Stimulated activated memory B cell treated with anti-CD40 and anti-IgM and Interleukin-4, amounts not matched to agents 10 μg/mL and 1 μg/mL and 100 μg/mL, for 72 hours (primary cell): ENCODE results near the gene DAPL1.
"Not testable (repeated sequence)": the region's sequence is repeated elsewhere in the genome, so short reads cannot be mapped to it uniquely, and the experiment has no call there.

Experiments
- ATAC-seq: fragments of 150-1000 bp; cut with Tn5 transposase; 2 replicates; pipeline ENCODE4 v1.10.0; 2021
- H3K27ac Mint-ChIP-seq: one replicate; pipeline ENCODE4 v1.8.0; 2022; ENCODE audit warnings: mild to moderate bottlenecking, mixed read lengths
- H3K27me3 Mint-ChIP-seq: one replicate; pipeline ENCODE4 v1.8.0; 2022; ENCODE audit warnings: mixed read lengths
- H3K36me3 Mint-ChIP-seq: one replicate; pipeline ENCODE4 v1.8.0; 2022; ENCODE audit warnings: mixed read lengths
- H3K4me1 Mint-ChIP-seq: one replicate; pipeline ENCODE4 v1.8.0; 2022; ENCODE audit warnings: mixed read lengths
- H3K4me3 Mint-ChIP-seq: one replicate; pipeline ENCODE4 v1.8.0; 2022; ENCODE audit warnings: mild to moderate bottlenecking, moderate library complexity, mixed read lengths
- H3K9me3 Mint-ChIP-seq: one replicate; pipeline ENCODE4 v1.8.0; 2022; ENCODE audit warnings: mixed read lengths

The DAPL1 gene

DNA sequence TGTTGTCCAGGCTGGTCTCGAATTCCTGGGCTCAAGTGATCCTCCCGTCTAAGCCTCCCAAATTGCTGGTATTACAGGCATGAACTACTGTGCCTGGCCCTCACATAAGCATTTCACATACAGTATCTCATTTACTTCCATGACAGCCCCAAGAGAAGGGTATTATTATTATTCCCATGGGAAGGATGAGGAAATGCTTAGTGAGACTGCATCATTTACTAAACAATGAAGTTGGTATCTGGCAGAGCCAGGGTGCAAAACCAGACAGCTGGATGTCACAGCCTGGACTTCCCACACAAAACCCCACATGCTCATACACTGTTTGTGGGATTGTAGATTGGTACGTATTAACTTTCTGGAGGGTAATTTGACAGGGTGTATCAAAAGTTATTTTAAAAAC is 29.9 kb downstream of the DAPL1 start:
- ATAC-seq = no peak
- Mint-ChIP-seq H3K9me3 (no peaks in the 10 kb centered on the region), H3K36me3 (no peaks in the 10 kb centered on the region), H3K4me1 (no peaks in the 10 kb centered on the region), H3K27ac (no peak overlapping the region), H3K4me3 (no peak overlapping the region), H3K27me3 (peaks cover 11% of the 10 kb centered on the region)

DNA sequence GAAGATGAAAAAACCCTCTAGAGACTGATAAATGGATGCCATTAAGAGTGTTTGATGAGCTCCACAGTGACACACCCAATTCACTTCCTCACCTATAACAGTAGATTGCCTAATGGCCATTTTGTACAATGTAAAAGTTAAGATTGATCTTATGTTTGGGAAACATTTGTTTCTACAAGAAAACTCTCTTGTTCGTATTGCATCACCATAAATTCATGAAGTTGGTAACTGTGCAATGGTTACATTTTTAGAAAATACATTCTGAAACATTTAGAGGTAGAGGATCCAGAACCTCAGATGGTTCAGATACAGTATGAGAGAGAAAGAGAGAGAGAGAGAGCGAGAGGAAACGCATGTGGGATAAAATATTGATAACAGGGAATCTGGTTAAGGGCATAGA is 31.8 kb downstream of the DAPL1 start:
- Mint-ChIP-seq H3K9me3 (no peaks in the 10 kb centered on the region), H3K36me3 (no peaks in the 10 kb centered on the region), H3K27ac (no peak overlapping the region), H3K4me1 (no peaks in the 10 kb centered on the region), H3K4me3 (no peak overlapping the region), H3K27me3 (peaks cover 5% of the 10 kb centered on the region)
- no peak for ATAC-seq

DNA sequence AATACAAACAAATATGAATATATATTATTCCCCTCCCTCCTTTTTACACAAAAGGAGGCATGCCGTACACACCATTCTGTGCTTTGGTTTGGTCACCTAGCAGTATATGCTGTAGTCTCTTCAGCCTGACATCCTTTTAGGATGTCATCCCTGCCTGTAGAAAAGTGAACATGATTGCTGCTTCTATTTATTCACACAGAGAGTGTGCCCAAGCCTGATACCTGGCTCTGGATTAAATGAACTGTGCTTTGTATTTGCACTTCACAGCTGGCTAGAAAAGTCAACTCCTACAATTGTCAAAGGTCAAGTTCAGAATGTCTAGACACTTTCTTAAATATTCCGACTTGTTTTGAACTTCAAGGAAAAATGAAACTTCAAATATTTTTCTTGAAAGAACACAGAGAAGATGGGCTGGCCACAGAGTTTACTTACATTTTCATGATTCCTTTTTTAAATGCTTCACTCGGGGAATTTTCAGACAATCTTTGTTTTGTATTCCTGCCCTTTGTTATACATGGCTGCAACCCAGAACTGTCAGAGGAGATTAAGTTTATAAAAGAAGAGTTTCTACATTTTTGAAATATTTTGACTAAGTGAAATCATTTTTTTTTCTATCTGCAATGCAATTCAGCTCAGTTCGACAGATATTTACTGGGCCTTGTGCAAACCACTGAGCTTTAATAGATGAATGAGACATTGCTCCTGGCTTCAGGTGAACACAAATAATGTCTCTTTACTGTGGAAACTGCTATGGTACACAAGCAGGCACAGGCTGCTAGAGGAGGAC is 33.5 kb downstream of the DAPL1 start:
- H3K4me1 Mint-ChIP-seq = no peaks in the 10 kb centered on the region
- no peaks in the 10 kb centered on the region for H3K9me3 Mint-ChIP-seq

DNA sequence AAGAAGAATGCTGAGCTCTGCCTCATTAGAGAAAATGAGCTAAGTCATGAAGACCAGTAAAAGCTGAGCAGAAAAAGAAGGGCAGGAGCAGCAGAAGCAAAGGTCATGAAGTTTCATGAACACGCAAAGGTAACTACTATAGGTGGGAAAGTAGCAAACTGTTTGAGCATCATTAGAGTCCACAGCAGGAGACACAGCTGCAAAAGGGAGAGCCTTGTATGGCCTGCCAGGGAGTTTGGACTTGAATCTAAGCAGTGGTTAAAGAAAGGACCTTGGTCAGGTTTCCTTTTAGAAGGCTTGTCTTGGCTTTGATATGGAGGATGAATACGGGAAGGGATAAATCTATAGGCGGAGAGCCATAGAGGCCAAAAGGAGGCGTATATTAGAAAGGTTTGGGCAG is 34.0 kb downstream of the DAPL1 start:
- H3K4me1 Mint-ChIP-seq = no peaks in the 10 kb centered on the region
- no peaks in the 10 kb centered on the region for H3K36me3 Mint-ChIP-seq
- no peak overlapping the region for H3K27ac Mint-ChIP-seq
- no peaks in the 10 kb centered on the region for H3K27me3 Mint-ChIP-seq
- H3K4me3 Mint-ChIP-seq = no peak overlapping the region
- no peak for ATAC-seq
- H3K9me3 Mint-ChIP-seq = no peaks in the 10 kb centered on the region

More for the DNA sequence above, 33.5 kb downstream of the DAPL1 start:
- no peaks in the 10 kb centered on the region for H3K27me3 Mint-ChIP-seq
- no peaks in the 10 kb centered on the region for H3K36me3 Mint-ChIP-seq
- H3K27ac Mint-ChIP-seq = no peak overlapping the region
- no peak for ATAC-seq
- no peak overlapping the region for H3K4me3 Mint-ChIP-seq

DNA sequence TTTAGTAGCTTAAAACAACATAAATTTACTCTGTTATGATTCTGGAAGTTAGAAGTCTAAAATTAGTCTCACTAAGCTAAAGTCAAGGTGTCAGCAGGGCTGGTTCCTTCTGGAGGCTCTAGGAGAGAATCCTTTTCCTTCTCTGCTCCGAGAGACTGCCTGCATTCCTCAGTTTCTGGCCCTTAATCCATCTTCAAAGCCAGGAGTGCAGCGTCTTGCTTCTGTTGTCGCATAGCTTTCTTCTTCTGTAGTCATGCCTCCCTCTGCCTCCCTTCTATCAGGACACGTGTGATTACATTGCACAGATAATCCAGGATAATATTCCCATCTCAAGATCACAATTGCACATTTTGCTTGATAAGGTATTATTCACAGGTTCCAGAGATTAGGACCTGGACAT is 35.1 kb downstream of the DAPL1 start:
- Mint-ChIP-seq H3K4me3 (no peak overlapping the region), H3K9me3 (no peaks in the 10 kb centered on the region), H3K27me3 (no peaks in the 10 kb centered on the region), H3K36me3 (no peaks in the 10 kb centered on the region), H3K4me1 (no peaks in the 10 kb centered on the region), H3K27ac (no peak overlapping the region)
- no peak for ATAC-seq

DNA sequence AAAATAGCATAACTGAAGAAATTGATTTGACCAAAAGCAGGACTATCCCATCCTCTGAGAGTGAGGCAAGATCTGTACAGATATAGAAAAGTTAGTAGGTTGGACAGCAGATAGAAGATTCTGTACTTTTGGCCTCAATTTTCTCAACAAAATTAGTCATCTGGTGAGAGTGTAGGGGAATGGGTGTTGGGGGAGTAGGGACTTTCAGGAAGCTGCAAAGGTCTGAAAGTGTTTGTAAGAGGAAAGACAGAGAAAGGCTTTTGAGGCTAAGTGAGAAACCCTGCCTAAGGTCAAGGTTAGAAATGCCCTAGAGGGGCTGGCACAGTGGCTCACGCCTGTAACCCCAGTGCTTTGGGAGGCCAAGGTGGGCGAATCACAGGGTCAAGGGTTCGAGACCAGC is 40.3 kb downstream of the DAPL1 start:
- Mint-ChIP-seq H3K27me3 (no peaks in the 10 kb centered on the region), H3K4me1 (no peaks in the 10 kb centered on the region), H3K36me3 (no peaks in the 10 kb centered on the region), H3K4me3 (no peak overlapping the region), H3K27ac (no peak overlapping the region), H3K9me3 (no peaks in the 10 kb centered on the region)
- ATAC-seq = no peak

DNA sequence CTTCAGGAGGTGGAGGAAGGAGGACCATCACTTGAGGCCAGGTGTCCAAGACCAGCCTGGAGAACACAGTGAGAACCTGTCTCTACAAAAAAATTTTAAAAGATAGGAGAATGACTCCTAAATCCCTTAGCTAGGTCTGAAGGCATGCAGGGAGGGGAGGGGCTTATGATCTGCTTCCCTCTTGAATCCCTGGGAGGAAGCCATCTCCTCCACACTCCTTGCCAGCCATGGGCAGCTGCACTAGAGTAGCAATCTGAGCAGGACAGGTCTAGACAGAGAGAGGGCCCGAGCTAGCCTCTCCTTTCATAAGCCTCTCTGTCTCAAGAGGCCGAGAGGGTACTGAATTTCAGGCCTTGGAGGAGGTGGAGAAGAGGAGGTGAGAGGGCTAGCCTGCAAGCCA is 42.5 kb downstream of the DAPL1 start:
- H3K9me3 Mint-ChIP-seq = no peaks in the 10 kb centered on the region
- no peaks in the 10 kb centered on the region for H3K27me3 Mint-ChIP-seq
- no peak for ATAC-seq
- no peak overlapping the region for H3K4me3 Mint-ChIP-seq
- no peak overlapping the region for H3K27ac Mint-ChIP-seq
- H3K36me3 Mint-ChIP-seq = no peaks in the 10 kb centered on the region
- no peaks in the 10 kb centered on the region for H3K4me1 Mint-ChIP-seq

DNA sequence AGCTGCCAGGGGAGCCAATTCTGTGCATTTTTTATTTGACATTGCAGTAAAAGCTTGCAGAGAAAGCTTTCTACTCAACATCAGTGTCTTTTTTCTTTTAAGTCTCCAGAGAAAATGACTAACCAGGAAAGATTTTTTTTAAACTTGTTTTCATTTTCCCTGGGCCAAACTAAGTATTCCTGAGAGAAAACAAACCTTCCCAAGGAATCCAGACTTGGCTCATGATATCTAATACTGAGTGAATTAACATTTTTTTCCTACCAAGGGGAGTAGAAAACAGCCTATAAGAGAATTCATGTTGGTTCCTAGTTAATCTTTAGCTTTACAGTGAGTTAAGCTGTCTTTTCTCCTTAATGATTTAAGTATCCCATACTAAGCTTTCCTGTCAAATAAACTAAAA is 46.7 kb downstream of the DAPL1 start:
- no peaks in the 10 kb centered on the region for H3K27me3 Mint-ChIP-seq

DNA sequence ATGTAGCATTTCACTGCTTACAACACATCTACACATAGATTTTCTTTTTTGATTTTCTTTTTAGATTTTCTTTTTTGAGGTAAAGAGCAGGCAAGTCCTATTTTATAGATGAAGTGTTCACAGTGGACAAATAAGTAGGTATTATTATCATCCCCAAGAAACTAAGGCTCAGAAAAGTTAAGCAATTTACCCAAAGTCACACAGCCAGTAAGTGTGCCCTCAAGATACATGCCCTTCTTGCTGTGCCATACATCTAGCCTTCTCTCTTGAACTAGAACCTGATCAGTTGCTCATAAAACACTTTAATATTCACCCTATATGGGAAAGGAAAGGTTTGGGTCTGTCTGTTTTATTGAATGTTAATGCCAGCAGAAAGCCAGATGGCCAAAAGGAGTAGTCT is 50.3 kb downstream of the DAPL1 start:
- H3K27me3 Mint-ChIP-seq = no peaks in the 10 kb centered on the region
- no peaks in the 10 kb centered on the region for H3K4me1 Mint-ChIP-seq
- no peaks in the 10 kb centered on the region for H3K36me3 Mint-ChIP-seq
- no peak overlapping the region for H3K4me3 Mint-ChIP-seq
- no peaks in the 10 kb centered on the region for H3K9me3 Mint-ChIP-seq
- ATAC-seq = no peak
- H3K27ac Mint-ChIP-seq = no peak overlapping the region

More for the DNA sequence above, 46.7 kb downstream of the DAPL1 start:
- H3K4me3 Mint-ChIP-seq = no peak overlapping the region
- no peaks in the 10 kb centered on the region for H3K4me1 Mint-ChIP-seq
- H3K36me3 Mint-ChIP-seq = no peaks in the 10 kb centered on the region
- H3K27ac Mint-ChIP-seq = no peak overlapping the region
- no peak for ATAC-seq
- no peaks in the 10 kb centered on the region for H3K9me3 Mint-ChIP-seq

DNA sequence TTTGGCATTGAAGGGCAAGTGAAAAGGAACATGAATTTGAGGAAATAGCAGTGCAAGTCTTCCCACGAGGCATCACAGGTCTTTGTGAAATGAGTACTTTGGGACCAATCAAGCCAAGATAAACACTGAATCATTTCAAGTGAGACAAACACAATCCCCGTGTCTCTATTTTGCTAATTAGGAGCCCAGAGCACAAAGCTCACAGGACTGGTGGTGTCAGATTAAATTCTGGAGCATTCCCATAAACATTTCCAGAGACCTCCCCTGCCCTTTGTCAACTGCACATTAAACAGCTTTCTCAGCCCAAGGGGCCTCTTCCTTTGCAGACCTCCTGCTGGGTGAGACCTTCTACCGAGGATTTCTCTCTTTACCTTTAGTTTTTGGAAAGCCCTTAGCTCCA is 50.7 kb downstream of the DAPL1 start:
- no peak overlapping the region for H3K4me3 Mint-ChIP-seq
- H3K27me3 Mint-ChIP-seq = no peaks in the 10 kb centered on the region
- no peak overlapping the region for H3K27ac Mint-ChIP-seq
- no peak for ATAC-seq
- no peaks in the 10 kb centered on the region for H3K4me1 Mint-ChIP-seq
- H3K9me3 Mint-ChIP-seq = no peaks in the 10 kb centered on the region
- H3K36me3 Mint-ChIP-seq = no peaks in the 10 kb centered on the region

DNA sequence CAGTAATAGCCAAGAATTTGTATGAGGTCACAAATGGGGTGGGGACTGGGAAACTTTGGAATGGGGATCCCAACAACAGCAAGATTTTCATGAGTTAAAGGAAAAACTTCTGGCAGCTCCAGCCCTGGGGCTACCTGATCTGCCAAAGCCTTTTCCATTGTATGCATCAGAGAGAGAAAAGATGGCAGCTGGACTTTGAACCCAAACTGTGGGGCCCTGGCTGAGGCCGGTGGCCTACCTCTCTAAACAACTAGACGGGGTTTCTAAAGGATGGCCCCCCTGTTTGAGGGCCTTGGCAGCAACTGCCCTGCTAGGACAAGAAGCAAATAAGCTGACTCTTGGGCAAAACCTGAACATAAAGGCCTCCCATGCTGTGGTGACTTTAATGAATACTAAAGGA is 52.4 kb downstream of the DAPL1 start:
- H3K36me3 Mint-ChIP-seq, ATAC-seq, H3K9me3 Mint-ChIP-seq, H3K27ac Mint-ChIP-seq, H3K27me3 Mint-ChIP-seq, H3K4me1 Mint-ChIP-seq, H3K4me3 Mint-ChIP-seq: not testable (repeated sequence)

DNA sequence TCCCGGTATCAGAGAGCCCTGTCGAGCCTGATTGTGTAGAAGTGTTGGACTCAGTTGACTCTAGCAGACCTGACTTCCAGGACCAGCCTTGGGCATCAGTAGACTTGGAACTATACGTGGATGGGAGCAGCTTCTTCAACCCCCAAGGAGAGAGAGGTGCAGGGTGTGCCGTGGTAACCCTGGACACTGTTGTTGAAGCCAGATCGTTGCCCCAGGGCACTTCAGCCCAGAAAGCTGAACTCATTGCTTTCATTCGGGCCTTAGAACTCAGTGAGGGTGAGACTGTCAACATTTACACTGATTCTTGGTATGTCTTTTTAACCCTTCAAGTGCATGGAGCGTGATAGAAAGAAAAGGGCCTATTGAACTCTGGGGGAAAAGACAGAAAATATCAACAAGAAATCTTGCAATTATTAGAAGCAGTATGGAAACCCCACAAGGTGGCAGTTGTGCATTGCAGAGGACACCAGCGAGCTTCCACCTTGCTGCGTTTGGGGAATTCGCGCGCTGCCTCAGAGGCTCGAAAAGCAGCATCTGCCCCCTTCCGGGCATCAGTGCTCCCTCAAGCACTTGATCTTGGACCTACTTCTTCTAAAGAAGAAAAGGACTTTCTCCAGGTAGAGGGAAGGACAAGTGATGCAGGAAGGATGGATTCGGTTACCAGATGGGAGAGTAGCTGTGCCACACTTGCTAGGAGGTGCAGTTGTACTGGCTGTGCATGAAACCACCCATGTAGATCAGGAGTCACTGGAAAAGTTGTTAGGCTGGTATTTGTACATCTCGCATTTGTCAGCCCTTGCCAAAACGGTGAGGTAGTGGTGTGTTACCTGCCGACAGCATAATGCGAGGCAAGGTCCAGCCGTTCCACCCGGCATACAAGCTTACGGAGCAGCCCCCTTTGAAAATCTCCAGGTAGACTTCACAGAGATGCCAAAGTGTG is 53.2 kb downstream of the DAPL1 start:
- not testable (repeated sequence) for H3K4me3 Mint-ChIP-seq, H3K27me3 Mint-ChIP-seq, H3K9me3 Mint-ChIP-seq, H3K4me1 Mint-ChIP-seq, H3K36me3 Mint-ChIP-seq, ATAC-seq, H3K27ac Mint-ChIP-seq

DNA sequence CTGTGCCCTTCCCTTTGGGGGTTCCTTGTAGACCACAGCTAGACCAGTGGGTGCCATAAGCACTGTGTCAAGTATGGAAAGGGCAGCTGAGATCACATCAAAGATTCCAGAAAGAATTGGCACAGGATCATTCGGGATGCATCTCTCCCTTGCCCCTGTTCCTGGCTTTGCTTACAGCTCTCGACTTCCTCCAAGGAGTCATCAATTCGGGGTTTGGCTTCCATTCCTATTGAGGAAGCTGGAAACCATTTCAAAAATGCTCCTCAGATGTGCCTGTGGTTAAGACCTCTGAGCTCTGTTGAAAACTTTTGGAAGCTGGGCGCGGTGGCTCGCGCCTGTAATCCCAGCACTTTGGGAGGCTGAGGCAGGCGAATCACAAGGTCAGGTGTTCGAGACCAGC is 65.1 kb downstream of the DAPL1 start:
- H3K4me3 Mint-ChIP-seq, H3K27ac Mint-ChIP-seq, H3K27me3 Mint-ChIP-seq, H3K36me3 Mint-ChIP-seq, ATAC-seq, H3K9me3 Mint-ChIP-seq, H3K4me1 Mint-ChIP-seq: not testable (repeated sequence)

DNA sequence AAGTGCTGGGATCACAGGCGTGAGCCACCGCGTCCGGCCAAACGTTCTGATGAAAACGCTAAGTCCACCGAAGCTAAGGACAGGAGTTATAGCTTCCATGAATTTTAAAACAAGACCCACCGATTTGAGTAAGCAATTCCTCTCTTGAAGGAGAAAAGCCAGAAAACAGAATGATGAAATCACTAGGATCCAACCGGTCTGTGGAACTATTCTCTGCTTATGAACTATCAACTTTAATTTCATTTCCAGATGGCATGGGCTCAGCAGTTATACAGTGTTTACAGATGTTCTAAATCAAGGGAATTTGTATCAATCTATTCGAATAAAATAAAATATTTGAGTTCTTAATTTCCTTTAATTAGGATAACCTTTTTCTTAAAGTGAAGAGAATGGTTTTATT is 66.5 kb downstream of the DAPL1 start:
- not testable (repeated sequence) for H3K27ac Mint-ChIP-seq, H3K9me3 Mint-ChIP-seq, H3K4me1 Mint-ChIP-seq, H3K36me3 Mint-ChIP-seq, ATAC-seq, H3K27me3 Mint-ChIP-seq, H3K4me3 Mint-ChIP-seq

DNA sequence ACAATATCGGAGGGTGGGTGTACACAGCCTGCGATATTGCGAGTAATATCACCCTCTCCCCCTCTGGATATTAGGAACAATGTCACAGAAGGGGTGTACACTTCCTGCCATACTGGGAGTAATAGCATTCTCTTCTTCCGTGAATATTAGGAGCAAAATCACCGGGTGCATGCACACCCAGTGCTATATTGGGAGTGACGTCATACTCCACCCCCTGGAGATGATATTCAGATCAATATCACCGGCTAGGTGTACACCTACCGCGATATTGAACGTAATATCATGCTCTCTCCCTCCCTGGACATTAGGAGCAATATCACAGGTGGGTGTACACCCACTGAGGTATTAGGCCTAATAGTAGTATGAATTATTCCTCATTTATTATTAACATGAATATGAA is 70.4 kb downstream of the DAPL1 start:
- not testable (repeated sequence) for H3K4me1 Mint-ChIP-seq, ATAC-seq, H3K4me3 Mint-ChIP-seq, H3K27ac Mint-ChIP-seq, H3K36me3 Mint-ChIP-seq, H3K9me3 Mint-ChIP-seq, H3K27me3 Mint-ChIP-seq
